ENCODE measurements around the gene ECHDC3. TPM values are rescaled to one million over a fixed set of nuclear protein-coding genes. Genes with fewer than 3 reads are reported as not detected.

The ECHDC3 gene
- total and polyA plus RNA-seq, 2 of the 4 experiments (the other 2 are of a cell fraction), result 4.3 to 5.0 TPM

- TF ChIP-seq NFE2L2 (IDR thresholded peaks at IDR 0.05; ENCODE audit: low read depth, low read length) (no peak), RCOR1 (IDR thresholded peaks at IDR 0.05; ENCODE audit: insufficient replicate concordance, low read length) (no peak), MAZ (IDR thresholded peaks at IDR 0.05; ENCODE audit: borderline replicate concordance, low read depth, low read length) (no peak)
Observed at GRCh38 chr10:11720260-11720741, 21.9 kb upstream of the ECHDC3 start (continued).

- H2BK15ac ChIP-seq (ENCODE audit: low read depth, low read length), result no peak overlapping the region
- WGBS, 2 experiments (ENCODE audit: extremely low coverage in 2 of 2, insufficient read length in 1 of 2), result 50% methylated on average over 1 of the region's 3 CpGs; no CpG with 5 or more reads in 1 of the 2 experiments
- H3K9me1 ChIP-seq (ENCODE audit: insufficient read depth, low read length), result no peaks in the 10 kb centered on the region; the same call in 1 of the 2 replicates
- dilution Hi-C loops (cut with HindIII; ENCODE audit: low sequenced_read_pairs, unreplicated experiment) (no loop called here), intact Hi-C loops (cut with micrococcal nuclease) (no loop called here), in situ Hi-C loops (cut with MboI; ENCODE audit: low sequenced_read_pairs) (loop anchor here (5.0 kb wide), 1 partner anchor 205 kb away; no protein-coding TSS in a partner anchor)
- H3K23ac ChIP-seq (ENCODE audit: low read depth, low read length), result no peak overlapping the region
- H3K4ac ChIP-seq (ENCODE audit: low read depth, low read length), result no peak overlapping the region
- no peak overlapping the region for H3K4me2 ChIP-seq (ENCODE audit: low read depth, low read length)
- no peaks in the 10 kb centered on the region for H3K79me1 ChIP-seq (ENCODE audit: low read depth in 1 of 2, low read length in 2 of 2)
- H3K56ac ChIP-seq (ENCODE audit: extremely low read depth, insufficient read depth, low read length), result no peak overlapping the region
- no peak overlapping the region for H2BK120ac ChIP-seq (ENCODE audit: low read depth, low read length)
- H3K4me3 ChIP-seq (ENCODE audit: insufficient read depth, low read depth, low read length), result no peak overlapping the region
- ATAC-seq (ENCODE audit: low read depth) (no peak), DNase-seq (no peak)
- no peak overlapping the region for H2AFZ ChIP-seq (replicated peaks; ENCODE audit: low read length, poor library complexity)
- H4K5ac ChIP-seq (ENCODE audit: low read depth, low read length), result no peak overlapping the region
- TF ChIP-seq RAD21 (IDR thresholded peaks at IDR 0.05; ENCODE audit: low read length) (no peak), POLR2A (IDR thresholded peaks at IDR 0.05; ENCODE audit: low read depth, low read length) (no peak), RFX5 (IDR thresholded peaks at IDR 0.05; ENCODE audit: low read depth, low read length) (no peak), CEBPB (IDR thresholded peaks at IDR 0.05; ENCODE audit: low read depth, low read length) (no peak), MAZ (IDR thresholded peaks at IDR 0.05; ENCODE audit: borderline replicate concordance, low read depth, low read length) (no peak)
- H3K9me3 ChIP-seq (ENCODE audit: control insufficient read depth, insufficient read depth, low read length), result peaks cover under 1% of the 10 kb centered on the region; the same call in 1 of the 2 replicates
- H3K27ac ChIP-seq (ENCODE audit: insufficient read depth, low read length), result no peak overlapping the region
- no peak overlapping the region for H3K18ac ChIP-seq (ENCODE audit: low read depth, low read length)
- ChIA-PET POLR2A (ENCODE audit: unreplicated experiment) (no interaction called here), CTCF (no interaction called here)
- H3K9ac ChIP-seq (ENCODE audit: low read depth, low read length), result no peak overlapping the region
- H2AK9ac ChIP-seq (replicated peaks; ENCODE audit: low read depth, low read length, poor library complexity), result no peak overlapping the region
- BruUV-seq (replicated peaks), result no TSS peak
- H2AK5ac ChIP-seq (ENCODE audit: low read depth, low read length), result no peak overlapping the region
- no peak overlapping the region for H2BK5ac ChIP-seq (ENCODE audit: low read depth, low read length, poor library complexity, severe bottlenecking)
- H4K20me1 ChIP-seq (ENCODE audit: insufficient read depth, low read length), result no peaks in the 10 kb centered on the region
- peaks cover 7% of the 10 kb centered on the region for H3K27me3 ChIP-seq (ENCODE audit: control insufficient read depth, insufficient read depth, low read length)
- no peaks in the 10 kb centered on the region for H3K36me3 ChIP-seq (ENCODE audit: control insufficient read depth, insufficient read depth, low read length)
- no peak overlapping the region for H4K91ac ChIP-seq (ENCODE audit: insufficient read depth, low read depth, low read length)
- H2BK20ac ChIP-seq (ENCODE audit: low read depth, low read length), result no peak overlapping the region
- no peaks in the 10 kb centered on the region for H3K4me1 ChIP-seq (ENCODE audit: control insufficient read depth, insufficient read depth, low read length)
- no peak overlapping the region for H3K14ac ChIP-seq (replicated peaks; ENCODE audit: low read depth, low read length)
- H4K8ac ChIP-seq (ENCODE audit: low read depth in 2 of 2, low read length in 2 of 2), result no peak overlapping the region
Observed at GRCh38 chr10:11721806-11722205, 20.4 kb upstream of the ECHDC3 start.

All from IMR-90 (cell line).